Suprapubic skin (tissue), 3 donors: Measurements from ENCODE around the gene DAD1.

ENCODE experiments used
- CTCF ChIP-seq, 2 donors: fragments of 200-600 bp in 1 of 2; fragments of 450-650 bp in 1 of 2; sonication (generic) in 1 of 2; IDR thresholded peaks; one replicate each; pipeline ENCODE4 v1.5.1; 2016 to 2019; ENCODE audit warnings: antibody characterized with exemption in 2 of 2, mild to moderate bottlenecking in 1 of 2, moderate library complexity in 1 of 2
- POLR2AphosphoS5 ChIP-seq, 3 donors: sonication (generic); formaldehyde crosslinking; IDR thresholded peaks; one replicate each; pipeline ENCODE4 v1.6.1; 2017; ENCODE audit warnings: antibody characterized with exemption in 3 of 3

- TF ChIP-seq CTCF (IDR thresholded peaks at IDR 0.05) (no peak), POLR2AphosphoS5 (IDR thresholded peaks at IDR 0.05) (no peak)
Measured at GRCh38 chr14:22598896-22599244, 9.8 kb upstream of the DAD1 start.
